Daoy (cell line): ENCODE data around the gene AQP2. TPM values are rescaled to one million over a fixed set of nuclear protein-coding genes. Genes with fewer than 3 reads are reported as not detected.

ENCODE experiments used
- DNase-seq: peaks from one replicate; pipeline ENCODE4 v3.0.0-alpha.2; 2015; ENCODE audit warnings: low read depth
- total RNA-seq: library from RNA; depleted of rRNA; stranded (reverse); fragments of >200 nt; shearing (Covaris generic); gene quantifications from 2 replicates; pipeline ENCODE4 v1.2.3, GENCODE V29; 2014

Gene AQP2
- total RNA-seq, 1 experiment from 2014 or later = not detected

GRCh38 chr12:49955899-49956662, 5.5 kb downstream of the AQP2 start:
- DNase-seq = no peak

- no peak for DNase-seq
Measured at GRCh38 chr12:49956663-49957569, 6.4 kb downstream of the AQP2 start.

DNA sequence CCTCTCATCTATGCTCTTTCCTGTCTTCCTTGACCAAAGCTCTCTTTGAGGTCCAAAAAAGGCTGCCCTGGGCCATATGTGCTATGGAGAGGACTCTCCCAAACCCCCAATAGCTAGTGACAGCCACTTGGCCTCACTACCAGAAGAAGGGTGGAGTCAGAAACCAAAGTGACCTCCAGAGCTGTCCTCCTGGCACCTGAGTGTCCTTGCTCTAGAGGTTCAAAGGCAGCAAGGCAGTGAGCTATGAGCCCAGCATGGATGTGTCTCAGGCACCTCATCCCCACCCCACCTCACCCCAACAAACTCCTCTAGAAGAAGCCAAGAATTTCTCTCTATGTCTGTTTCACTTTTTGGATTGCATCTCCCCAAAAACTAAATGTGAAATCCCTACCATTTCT, 7.0 kb downstream of the AQP2 start:
- no peak for DNase-seq

DNA sequence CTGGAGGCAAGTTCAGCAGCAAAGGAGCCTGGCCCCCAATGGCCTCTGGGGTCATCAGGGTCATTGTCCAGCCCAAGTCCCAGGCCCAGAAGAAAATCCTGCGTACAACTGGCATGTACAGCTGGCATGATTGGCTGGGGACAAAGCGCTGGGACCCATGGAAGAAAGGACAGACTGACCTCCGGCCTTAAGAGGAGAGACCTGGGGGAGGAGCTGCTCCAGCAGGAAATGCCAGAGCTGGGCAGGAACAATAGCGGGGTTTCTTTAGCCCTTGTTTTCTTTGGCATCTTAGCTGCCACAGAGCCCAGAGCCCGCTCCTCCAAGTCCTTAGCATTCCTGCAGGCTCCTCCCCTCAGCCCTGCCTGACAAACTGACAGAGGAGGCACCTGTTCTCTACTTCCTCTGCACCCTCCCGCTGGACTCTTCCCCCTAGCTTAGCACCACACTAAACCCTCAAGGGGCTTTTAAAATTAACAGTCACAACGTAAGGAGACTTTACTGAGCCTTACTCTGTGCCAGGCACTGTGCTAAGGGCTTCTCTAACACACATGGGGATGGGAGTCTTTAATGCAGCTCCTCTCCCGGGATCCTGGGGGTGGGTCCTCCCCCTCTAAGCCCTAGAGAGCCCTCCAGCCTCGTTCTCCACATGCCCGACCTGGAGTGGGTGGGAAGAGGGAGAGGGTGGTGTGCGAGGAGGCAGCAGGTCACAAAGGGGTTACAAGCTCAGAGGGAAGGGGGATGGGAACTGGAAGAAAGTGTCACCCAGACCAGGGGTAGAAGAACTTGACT, 9.3 kb downstream of the AQP2 start:
- DNase-seq = peak; percentile 74

DNA sequence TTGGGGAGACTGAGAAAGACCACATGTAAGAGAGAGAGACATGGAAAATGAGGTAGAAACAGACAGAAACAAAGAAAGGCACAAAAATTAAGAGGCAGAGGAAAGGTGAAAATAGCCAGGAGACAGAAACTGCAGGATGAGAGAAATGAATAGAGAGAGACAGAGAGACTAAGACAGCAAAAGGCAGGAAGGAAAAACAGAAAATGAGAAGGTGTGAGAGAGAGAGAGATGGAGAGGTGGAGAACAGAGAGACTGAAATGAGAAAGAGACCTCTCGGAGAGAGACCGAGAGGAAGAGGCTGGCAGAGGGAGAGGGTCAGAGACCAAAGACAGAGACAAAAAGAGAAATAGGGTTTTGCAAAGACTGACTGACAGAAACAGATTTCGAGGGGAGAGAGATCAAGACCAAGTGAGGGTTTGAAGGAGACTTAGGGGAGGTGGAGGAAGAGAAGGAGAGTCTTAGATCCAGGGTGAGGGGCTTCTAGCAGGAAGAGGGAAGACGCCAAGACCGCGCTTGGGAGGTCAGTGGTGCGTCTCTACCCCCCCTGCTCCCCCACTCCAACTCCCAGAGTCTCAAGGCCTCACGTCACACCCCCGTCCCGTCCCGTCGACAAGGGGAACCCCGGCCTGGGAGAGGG, 10.1 kb downstream of the AQP2 start:
- DNase-seq = no peak

DNA sequence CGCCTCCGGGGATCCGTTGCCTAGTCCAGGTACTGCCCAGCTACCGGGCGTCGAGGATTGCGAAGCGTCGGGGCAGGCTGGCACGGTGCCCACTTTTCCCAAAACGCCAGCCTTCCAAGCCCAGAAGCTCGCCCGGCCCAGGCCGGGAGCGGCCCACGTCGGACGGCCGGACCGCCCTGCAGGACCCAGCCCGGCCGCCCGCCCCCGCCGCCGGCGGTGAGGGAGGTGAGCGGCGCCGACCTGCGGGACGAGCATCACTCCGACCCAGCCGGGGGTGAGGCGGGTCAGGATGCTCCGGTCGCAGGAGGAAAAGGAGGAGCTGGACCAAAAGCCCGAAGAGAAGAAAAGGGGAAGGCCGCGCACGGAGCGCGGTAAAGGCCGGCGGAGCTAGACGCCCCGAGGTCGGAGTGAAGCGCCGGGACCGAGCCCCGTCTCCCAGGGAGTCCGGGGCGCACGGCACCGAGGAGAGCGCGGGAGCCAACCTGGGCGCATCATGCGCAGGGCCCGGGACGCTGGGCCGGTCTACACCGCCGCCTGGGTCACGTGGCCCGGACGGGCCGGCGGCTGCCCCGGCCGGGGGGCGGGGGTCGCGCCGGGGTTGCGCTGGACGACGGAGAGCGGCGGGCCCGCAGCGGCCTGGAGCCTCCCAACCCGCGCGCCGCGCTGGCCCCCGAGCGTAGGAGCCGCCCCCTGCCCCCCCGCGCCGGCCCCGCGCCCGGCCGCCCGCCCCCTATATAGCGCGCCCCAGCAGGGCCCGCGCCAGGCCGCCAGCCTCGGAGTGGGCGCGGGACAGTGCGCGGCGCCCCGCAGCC, 10.8 kb downstream of the AQP2 start, which contains the start of gene AQP5:
TSS of gene AQP5 (plus strand) at position 762 of the 812 bp plus-strand sequence. CDS start 146 bp downstream, outside the sequence.
- DNase-seq = no peak

- no peak for DNase-seq
Measured at GRCh38 chr12:49961993-49962764, 11.6 kb downstream of the AQP2 start.

DNA sequence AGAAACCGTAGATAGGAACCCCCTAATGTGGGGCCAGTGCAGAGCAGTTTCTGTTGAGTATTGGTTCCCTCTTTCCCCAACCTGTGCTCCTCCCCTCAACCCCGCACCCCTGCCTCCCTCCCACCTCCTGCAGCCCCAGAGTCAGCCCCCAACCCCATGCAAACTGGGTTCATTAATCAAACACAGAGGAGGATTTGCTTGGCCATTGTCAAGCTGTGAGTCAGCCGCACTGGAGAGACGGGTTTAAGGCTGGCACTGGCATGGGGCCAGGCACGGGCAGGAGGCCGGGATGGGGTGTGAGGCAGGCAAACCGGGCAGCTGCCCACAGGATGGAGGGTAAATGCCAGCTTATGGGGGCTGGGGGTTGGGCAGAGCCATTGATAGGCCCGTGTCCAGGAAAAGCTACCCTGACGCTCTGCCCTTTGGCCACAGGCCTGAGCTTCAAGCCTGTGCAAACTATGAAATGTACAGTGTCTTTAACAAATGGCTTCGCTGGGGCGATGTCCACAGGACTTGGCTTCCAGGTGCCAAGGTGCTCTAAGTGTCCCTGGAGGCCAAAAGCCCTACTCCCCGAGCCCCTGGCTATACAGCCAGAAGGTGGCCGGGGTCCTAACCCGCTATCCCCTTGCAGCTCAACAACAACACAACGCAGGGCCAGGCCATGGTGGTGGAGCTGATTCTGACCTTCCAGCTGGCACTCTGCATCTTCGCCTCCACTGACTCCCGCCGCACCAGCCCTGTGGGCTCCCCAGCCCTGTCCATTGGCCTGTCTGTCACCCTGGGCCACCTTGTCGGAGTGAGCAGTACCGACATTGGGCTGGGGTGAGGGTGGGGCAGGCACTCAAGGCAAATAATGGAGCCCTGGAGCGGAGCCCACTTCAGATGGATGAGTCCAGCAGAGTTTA, 12.6 kb downstream of the AQP2 start:
- peak; percentile 80 for DNase-seq

GRCh38 chr12:49963976-49964815, 13.7 kb downstream of the AQP2 start:
- no peak for DNase-seq

DNA sequence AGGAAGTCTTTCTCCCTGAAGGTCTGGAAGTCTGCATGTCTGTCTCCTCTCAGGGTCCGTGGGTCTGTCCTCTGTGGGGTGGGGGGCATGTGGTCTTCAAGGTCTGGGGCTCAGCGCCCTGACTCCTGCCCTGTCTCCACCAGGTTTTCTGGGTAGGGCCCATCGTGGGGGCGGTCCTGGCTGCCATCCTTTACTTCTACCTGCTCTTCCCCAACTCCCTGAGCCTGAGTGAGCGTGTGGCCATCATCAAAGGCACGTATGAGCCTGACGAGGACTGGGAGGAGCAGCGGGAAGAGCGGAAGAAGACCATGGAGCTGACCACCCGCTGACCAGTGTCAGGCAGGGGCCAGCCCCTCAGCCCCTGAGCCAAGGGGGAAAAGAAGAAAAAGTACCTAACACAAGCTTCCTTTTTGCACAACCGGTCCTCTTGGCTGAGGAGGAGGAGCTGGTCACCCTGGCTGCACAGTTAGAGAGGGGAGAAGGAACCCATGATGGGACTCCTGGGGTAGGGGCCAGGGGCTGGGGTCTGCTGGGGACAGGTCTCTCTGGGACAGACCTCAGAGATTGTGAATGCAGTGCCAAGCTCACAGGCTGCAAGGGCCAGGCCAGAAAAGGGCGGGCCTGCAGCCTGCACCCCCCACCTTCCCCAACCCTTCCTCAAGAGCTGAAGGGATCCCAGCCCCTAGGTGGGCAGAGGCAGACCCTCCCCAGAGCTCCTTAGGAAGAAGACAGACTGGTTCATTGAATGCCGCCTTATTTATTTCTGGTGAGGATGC, 14.5 kb downstream of the AQP2 start:
- DNase-seq = no peak

- no peak for DNase-seq
Measured at GRCh38 chr12:49965836-49966235, 15.3 kb downstream of the AQP2 start.

- DNase-seq = no peak
Measured at GRCh38 chr12:49966511-49967041, 16.0 kb downstream of the AQP2 start.

DNA sequence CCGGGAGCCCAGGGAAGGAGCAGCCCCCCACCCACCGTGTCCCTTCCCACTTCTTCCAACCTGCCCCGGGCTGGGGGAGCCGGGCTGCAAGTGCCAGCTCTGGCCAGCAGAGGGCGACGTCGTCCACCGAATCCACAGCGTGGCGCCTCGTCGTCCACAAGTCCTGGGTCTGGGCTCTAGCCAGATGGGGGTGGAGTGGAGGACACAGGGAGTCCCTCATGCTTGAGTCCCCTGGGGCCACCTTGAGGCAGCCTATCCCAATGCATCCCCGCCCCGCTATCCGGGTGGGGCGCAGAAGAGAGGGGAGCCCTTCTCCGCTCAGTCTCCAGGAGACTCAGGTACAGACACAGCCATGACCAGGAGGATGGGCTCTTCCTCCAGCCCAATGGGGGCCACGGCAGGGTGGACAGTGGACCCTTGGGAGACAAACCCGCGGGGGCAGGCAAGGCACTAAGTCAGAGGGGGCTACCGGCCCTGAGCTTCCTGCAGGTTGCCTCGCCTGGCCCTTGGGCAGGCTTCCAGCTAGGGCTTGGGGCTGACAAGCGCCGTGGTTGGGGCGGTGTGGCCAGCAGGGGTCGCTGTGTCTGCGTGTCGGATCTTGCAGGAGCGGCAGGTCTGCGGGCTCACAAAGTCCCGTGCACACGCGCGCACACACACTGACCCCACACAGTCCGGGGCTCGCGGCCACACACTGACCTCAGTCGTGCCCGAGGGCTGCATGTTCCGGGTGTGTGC, 16.7 kb downstream of the AQP2 start:
- peak; percentile 90 for DNase-seq

GRCh38 chr12:49967777-49968250, 17.3 kb downstream of the AQP2 start:
- no peak for DNase-seq

- DNase-seq = no peak
Measured at GRCh38 chr12:49968471-49968870, 17.9 kb downstream of the AQP2 start.

GRCh38 chr12:49969027-49969426, 18.5 kb downstream of the AQP2 start:
- no peak for DNase-seq
